ENCODE data around the gene CP. TPM values are rescaled to one million over a fixed set of nuclear protein-coding genes. Genes with fewer than 3 reads are reported as not detected.

CP gene
- total RNA-seq, 1 experiment from 2014 or later, result not detected

- no peak for DNase-seq (ENCODE audit: low read depth)
Observed at GRCh38 chr3:149186219-149186618, 35.4 kb downstream of the CP start.

GRCh38 chr3:149181182-149181581, 40.4 kb downstream of the CP start:
- DNase-seq (ENCODE audit: low read depth), result no peak

GRCh38 chr3:149180057-149180573, 41.5 kb downstream of the CP start:
- DNase-seq (ENCODE audit: low read depth), result peak; percentile 100

GRCh38 chr3:149179220-149179619, 42.4 kb downstream of the CP start:
- DNase-seq (ENCODE audit: low read depth), result peak; percentile 51

GRCh38 chr3:149177122-149177521, 44.5 kb downstream of the CP start:
- DNase-seq (ENCODE audit: low read depth), result no peak

GRCh38 chr3:149174901-149175300, 46.7 kb downstream of the CP start:
- DNase-seq (ENCODE audit: low read depth), result peak; percentile 53

GRCh38 chr3:149170672-149171071, 51.0 kb downstream of the CP start:
- DNase-seq (ENCODE audit: low read depth), result no peak

- DNase-seq (ENCODE audit: low read depth), result no peak
Observed at GRCh38 chr3:149167898-149168297, 53.7 kb downstream of the CP start.

GRCh38 chr3:149163066-149163465, 58.6 kb downstream of the CP start:
- DNase-seq (ENCODE audit: low read depth), result no peak

GRCh38 chr3:149162007-149162406, 59.6 kb downstream of the CP start:
- no peak for DNase-seq (ENCODE audit: low read depth)

- DNase-seq (ENCODE audit: low read depth), result no peak
Observed at GRCh38 chr3:149160754-149161300, 60.8 kb downstream of the CP start.

GRCh38 chr3:149153402-149153801, 68.2 kb downstream of the CP start:
- peak; percentile 49 for DNase-seq (ENCODE audit: low read depth)

GRCh38 chr3:149152420-149152819, 69.2 kb downstream of the CP start:
- DNase-seq (ENCODE audit: low read depth), result peak; percentile 51

GRCh38 chr3:149151843-149152242, 69.8 kb downstream of the CP start:
- peak; percentile 84 for DNase-seq (ENCODE audit: low read depth)

GRCh38 chr3:149150436-149150835, 71.2 kb downstream of the CP start:
- DNase-seq (ENCODE audit: low read depth), result no peak

- no peak for DNase-seq (ENCODE audit: low read depth)
Observed at GRCh38 chr3:149145974-149146373, 75.7 kb downstream of the CP start.

GRCh38 chr3:149145356-149145755, 76.3 kb downstream of the CP start:
- no peak for DNase-seq (ENCODE audit: low read depth)

GRCh38 chr3:149142682-149143081, 78.9 kb downstream of the CP start:
- DNase-seq (ENCODE audit: low read depth), result no peak

- DNase-seq (ENCODE audit: low read depth), result peak; percentile 15
Observed at GRCh38 chr3:149134575-149134974, 87.1 kb downstream of the CP start.

GRCh38 chr3:149131589-149131988, 90.0 kb downstream of the CP start:
- no peak for DNase-seq (ENCODE audit: low read depth)

- peak; percentile 93 for DNase-seq (ENCODE audit: low read depth)
Observed at GRCh38 chr3:149129326-149130205, 92.1 kb downstream of the CP start, which contains the start of gene HPS3. Gene HPS3 (plus strand): TSS chr3:149129638. CDS start chr3:149129724, 86 bp downstream.

- DNase-seq (ENCODE audit: low read depth), result peak; percentile 15
Observed at GRCh38 chr3:149128821-149129220, 92.8 kb downstream of the CP start.
